Measurements from ENCODE around the gene DPPA3. TPM values are rescaled to one million over a fixed set of nuclear protein-coding genes. Genes with fewer than 3 reads are reported as not detected.
A peak's percentile ranks its signal among the peaks of the same experiment; 100 is the strongest.

Gene DPPA3
- total and polyA plus RNA-seq, 3 experiments from 2014 or later: not detected

DNA sequence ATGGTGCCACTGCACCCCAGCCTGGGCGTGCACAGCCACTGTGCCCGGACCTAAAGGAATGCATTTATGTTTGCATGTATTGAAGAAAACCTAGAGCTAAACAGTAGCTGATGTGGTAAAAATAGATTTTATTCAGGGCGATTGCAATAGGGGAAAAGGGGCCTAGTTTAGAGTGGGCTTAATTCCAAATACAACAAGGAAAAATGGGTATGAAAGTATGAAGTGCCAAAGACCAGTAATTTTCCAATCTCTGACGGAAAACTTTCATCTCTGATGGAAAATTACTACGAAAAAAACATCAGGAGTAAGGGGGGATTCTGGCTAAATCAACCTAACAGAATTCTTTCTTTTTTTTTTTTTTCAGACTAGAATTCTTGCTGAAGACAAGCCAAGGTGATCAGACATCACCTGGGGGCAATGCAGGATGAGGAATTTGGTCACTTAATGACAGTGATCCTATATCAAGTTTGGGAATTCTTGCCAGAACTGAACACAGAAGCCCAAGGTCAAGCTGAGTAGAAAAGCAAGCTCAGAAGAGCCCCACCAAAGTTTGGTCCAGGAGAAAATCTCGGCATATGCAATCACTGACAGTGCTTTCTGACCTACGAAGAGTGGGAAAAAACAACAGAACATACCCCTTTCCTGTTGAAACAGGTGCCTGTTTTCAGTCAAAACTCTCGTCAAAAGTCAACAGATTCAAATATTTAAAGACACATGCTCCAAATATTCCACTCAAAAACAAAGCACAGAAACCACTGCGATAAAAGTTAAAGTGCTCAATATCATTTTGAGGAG, 31.8 kb upstream of the DPPA3 start:
- Mint-ChIP-seq H3K27ac (peak overlapping the region in 1 of 8 donors; percentile 38), H3K4me3 (no peak overlapping the region), H3K9me3 (no peaks in the 10 kb centered on the region), H3K36me3 (no peaks in the 10 kb centered on the region), H3K27me3 (peaks cover 4 to 14% of the 10 kb centered on the region in 2 donors), H3K4me1 (peaks cover 7 to 11% (median 9%) of the 10 kb centered on the region in 3 donors)
- Histone ChIP-seq H3K36me3 (ENCODE audit: insufficient read depth, low read length) (no peaks in the 10 kb centered on the region), H3K27ac (ENCODE audit: low read depth, low read length) (no peak overlapping the region), H3K27me3 (ENCODE audit: insufficient read depth, low read length, poor library complexity, severe bottlenecking) (no peaks in the 10 kb centered on the region), H3K4me1 (ENCODE audit: insufficient read depth, low read length) (no peaks in the 10 kb centered on the region), H3K9me3 (ENCODE audit: low read length) (no peaks in the 10 kb centered on the region), H3K4me3 (ENCODE audit: low read length) (no peak overlapping the region)
- ChIA-PET CTCF (no interaction called here), POLR2A (no interaction called here)
- no peak for DNase-seq

DNA sequence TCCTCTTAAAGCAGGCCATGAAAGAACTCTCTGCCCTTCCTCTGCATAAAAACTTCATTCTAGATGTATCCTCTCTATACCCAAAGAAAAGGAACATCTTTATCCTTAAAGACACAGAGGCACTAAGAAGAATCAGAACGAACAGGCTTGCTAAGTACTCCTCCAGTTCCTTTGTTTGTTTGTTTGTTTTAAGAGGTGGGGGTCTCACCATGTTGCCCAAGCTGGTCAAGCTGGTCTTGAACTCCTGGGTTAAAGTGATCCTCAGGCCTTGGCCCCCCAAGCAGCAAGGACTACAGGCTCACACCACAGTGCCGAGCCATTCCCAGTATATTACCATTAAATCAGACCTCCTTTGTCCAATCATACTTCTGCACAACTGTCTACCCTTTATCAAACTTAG, 29.7 kb upstream of the DPPA3 start:
- Mint-ChIP-seq H3K27ac (peak overlapping the region in 2 of 8 donors; percentile 24 to 36), H3K27me3 (peaks cover 2 to 6% of the 10 kb centered on the region in 2 donors), H3K36me3 (no peaks in the 10 kb centered on the region), H3K4me1 (peaks cover 7 to 11% (median 9%) of the 10 kb centered on the region in 3 donors), H3K4me3 (no peak overlapping the region), H3K9me3 (no peaks in the 10 kb centered on the region)
- Histone ChIP-seq H3K4me3 (ENCODE audit: low read length) (no peak overlapping the region), H3K27ac (ENCODE audit: low read depth, low read length) (no peak overlapping the region), H3K4me1 (ENCODE audit: insufficient read depth, low read length) (no peaks in the 10 kb centered on the region), H3K36me3 (ENCODE audit: insufficient read depth, low read length) (no peaks in the 10 kb centered on the region), H3K9me3 (ENCODE audit: low read length) (no peaks in the 10 kb centered on the region), H3K27me3 (ENCODE audit: insufficient read depth, low read length, poor library complexity, severe bottlenecking) (no peaks in the 10 kb centered on the region)
- CTCF ChIA-PET: no interaction called here
- no peak for DNase-seq
- POLR2A ChIA-PET: no interaction called here

DNA sequence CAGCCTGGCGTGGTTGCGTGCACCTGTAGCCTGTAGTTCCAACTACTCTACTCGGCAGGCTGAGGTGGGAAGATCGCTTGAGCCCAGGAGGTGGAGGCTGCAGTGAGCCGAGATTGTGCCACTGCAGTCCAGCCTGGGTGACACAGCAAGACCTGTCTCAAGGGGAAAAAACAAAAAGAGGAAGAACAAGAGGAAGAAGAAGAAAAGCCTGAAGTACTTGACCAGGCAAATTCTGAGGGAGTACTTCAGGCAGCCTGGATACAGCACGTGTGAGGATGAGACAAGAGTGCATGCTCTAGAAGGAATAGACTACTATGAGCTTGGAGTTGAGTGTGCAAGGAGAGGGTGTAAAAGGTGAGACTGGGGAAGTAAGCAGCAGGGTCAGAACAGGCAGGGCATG, 17.4 kb upstream of the DPPA3 start:
- Histone ChIP-seq H3K27ac (ENCODE audit: low read depth, low read length) (no peak overlapping the region), H3K9me3 (ENCODE audit: low read length) (no peaks in the 10 kb centered on the region), H3K4me1 (ENCODE audit: insufficient read depth, low read length) (no peaks in the 10 kb centered on the region), H3K36me3 (ENCODE audit: insufficient read depth, low read length) (no peaks in the 10 kb centered on the region), H3K4me3 (ENCODE audit: low read length) (no peak overlapping the region), H3K27me3 (ENCODE audit: insufficient read depth, low read length, poor library complexity, severe bottlenecking) (no peaks in the 10 kb centered on the region)
- Mint-ChIP-seq H3K9me3 (no peaks in the 10 kb centered on the region), H3K4me1 (peaks cover 0 to 9% (median 8%) of the 10 kb centered on the region in 3 donors), H3K27me3 (peaks cover 10 to 21% of the 10 kb centered on the region in 2 donors), H3K4me3 (no peak overlapping the region), H3K27ac (no peak overlapping the region), H3K36me3 (no peaks in the 10 kb centered on the region)
- POLR2A ChIA-PET: no interaction called here
- no peak for DNase-seq
- CTCF ChIA-PET: no interaction called here

DNA sequence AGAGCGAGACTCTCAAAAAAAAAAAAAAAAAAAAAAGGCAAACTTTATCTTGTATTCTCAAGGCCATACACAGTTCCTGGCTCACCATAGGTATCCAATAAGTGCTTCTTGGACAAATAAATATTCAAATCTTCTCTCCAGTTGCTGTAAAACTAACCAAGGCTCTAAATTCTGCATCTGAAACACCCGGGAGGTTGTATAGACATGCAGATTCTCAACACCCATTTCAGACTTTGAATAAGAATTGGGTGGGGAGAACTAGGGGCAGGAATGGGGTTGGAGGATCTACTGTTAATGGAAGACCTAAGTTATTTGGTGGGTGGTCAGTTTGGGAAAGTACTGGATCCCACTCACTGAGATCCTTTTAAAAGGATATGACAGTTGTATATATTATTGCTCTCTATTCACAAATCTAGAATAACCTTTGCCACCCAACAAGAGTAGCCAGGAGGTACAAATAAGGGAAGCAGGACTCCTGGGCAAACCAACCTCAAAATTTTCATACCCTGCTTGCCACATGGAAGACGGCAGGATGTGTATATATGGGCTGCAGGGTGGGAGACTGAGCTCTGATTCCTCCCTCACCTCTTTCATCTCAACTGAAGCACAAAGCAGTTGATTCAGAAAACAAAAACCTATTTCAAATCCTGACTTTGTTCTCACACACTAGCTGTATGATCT, 16.5 kb upstream of the DPPA3 start:
- Mint-ChIP-seq H3K36me3 (no peaks in the 10 kb centered on the region), H3K27me3 (peaks cover 10 to 17% of the 10 kb centered on the region in 2 donors), H3K27ac (no peak overlapping the region), H3K4me3 (no peak overlapping the region), H3K9me3 (no peaks in the 10 kb centered on the region), H3K4me1 (peaks cover 0 to 9% (median 8%) of the 10 kb centered on the region in 3 donors)
- DNase-seq: no peak
- no peaks in the 10 kb centered on the region for H3K27me3 ChIP-seq (ENCODE audit: insufficient read depth, low read length, poor library complexity, severe bottlenecking)
- POLR2A ChIA-PET: no interaction called here
- no peak overlapping the region for H3K27ac ChIP-seq (ENCODE audit: low read depth, low read length)
- H3K4me1 ChIP-seq (ENCODE audit: insufficient read depth, low read length): no peaks in the 10 kb centered on the region
- H3K4me3 ChIP-seq (ENCODE audit: low read length): no peak overlapping the region
- no peaks in the 10 kb centered on the region for H3K36me3 ChIP-seq (ENCODE audit: insufficient read depth, low read length)
- CTCF ChIA-PET: no interaction called here
- no peaks in the 10 kb centered on the region for H3K9me3 ChIP-seq (ENCODE audit: low read length)

DNA sequence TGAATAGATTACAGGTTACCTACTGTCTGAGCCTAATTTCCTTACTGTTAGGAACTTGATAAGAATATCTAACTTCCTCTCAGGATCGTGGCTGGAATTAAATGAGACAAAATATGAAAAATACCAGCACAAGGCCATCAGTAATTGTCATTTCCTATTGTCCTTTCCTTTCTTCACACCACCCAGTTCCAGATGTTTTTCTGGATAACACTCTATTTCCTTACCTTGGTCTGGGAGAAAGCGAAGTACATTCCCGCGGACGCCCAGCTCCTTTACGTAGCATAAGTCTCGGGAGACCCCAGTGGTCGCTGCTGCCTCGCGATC, 16.0 kb upstream of the DPPA3 start:
- Mint-ChIP-seq H3K4me3 (no peak overlapping the region), H3K4me1 (peaks cover 0 to 9% (median 8%) of the 10 kb centered on the region in 3 donors), H3K27ac (no peak overlapping the region), H3K9me3 (no peaks in the 10 kb centered on the region), H3K36me3 (no peaks in the 10 kb centered on the region), H3K27me3 (peaks cover 7 to 14% of the 10 kb centered on the region in 2 donors)
- Histone ChIP-seq H3K4me1 (ENCODE audit: insufficient read depth, low read length) (no peaks in the 10 kb centered on the region), H3K27me3 (ENCODE audit: insufficient read depth, low read length, poor library complexity, severe bottlenecking) (no peaks in the 10 kb centered on the region), H3K9me3 (ENCODE audit: low read length) (no peaks in the 10 kb centered on the region), H3K27ac (ENCODE audit: low read depth, low read length) (no peak overlapping the region), H3K4me3 (ENCODE audit: low read length) (no peak overlapping the region), H3K36me3 (ENCODE audit: insufficient read depth, low read length) (no peaks in the 10 kb centered on the region)
- POLR2A ChIA-PET: no interaction called here
- CTCF ChIA-PET: no interaction called here
- DNase-seq: no peak

DNA sequence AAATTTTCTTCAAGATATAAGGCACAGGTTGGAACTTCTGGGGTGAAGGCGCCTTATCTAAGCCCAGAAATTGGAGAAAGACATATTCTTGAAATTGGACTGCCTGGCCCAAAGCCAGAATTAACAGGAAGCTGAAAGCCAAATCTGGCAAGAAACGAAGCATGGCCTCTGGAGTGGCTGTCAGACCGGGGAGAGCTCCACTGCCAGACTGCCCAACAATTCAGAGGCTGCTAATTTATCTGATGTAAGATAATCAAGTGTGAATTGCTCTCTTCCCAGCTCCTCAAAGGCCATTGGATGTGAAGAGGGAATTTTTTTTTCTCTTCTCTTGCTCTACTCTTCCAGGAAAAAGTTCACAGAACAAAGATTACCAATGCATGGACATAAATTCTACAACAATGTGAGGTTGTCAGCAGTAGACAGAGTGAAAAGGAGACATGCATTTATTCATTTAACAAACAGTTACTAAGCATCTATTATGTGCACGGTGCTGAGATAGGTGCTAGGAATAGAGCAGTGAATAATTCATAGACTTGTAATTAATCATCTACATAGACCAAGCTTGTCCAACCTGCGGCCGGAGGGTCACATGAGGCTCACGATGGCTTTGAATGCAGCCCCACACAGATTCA, 15.6 kb upstream of the DPPA3 start, which contains the start of gene GDF3:
TSS of gene GDF3 (minus strand) at position 210 of the 632 bp plus-strand sequence. CDS start at position 163, 47 bp downstream.
- no peaks in the 10 kb centered on the region for H3K4me1 ChIP-seq (ENCODE audit: insufficient read depth, low read length)
- no peak within 1 kb of the TSS for H3K27ac Mint-ChIP-seq
- POLR2A ChIA-PET: no interaction called here
- CTCF ChIA-PET: no interaction called here
- H3K27ac ChIP-seq (ENCODE audit: low read depth, low read length): no peak within 1 kb of the TSS
- H3K36me3 Mint-ChIP-seq: no peaks in the 10 kb centered on the region
- H3K27me3 Mint-ChIP-seq: peaks cover 7 to 14% of the 10 kb centered on the region in 2 donors
- no peaks in the 10 kb centered on the region for H3K9me3 ChIP-seq (ENCODE audit: low read length)
- H3K4me3 ChIP-seq (ENCODE audit: low read length): no peak within 1 kb of the TSS
- DNase-seq: no peak
- peaks cover 0 to 9% (median 8%) of the 10 kb centered on the region in 3 donors for H3K4me1 Mint-ChIP-seq
- H3K9me3 Mint-ChIP-seq: no peaks in the 10 kb centered on the region
- peak within 1 kb of the TSS in 1 of 7 donors; percentile 3 for H3K4me3 Mint-ChIP-seq
- H3K36me3 ChIP-seq (ENCODE audit: insufficient read depth, low read length): no peaks in the 10 kb centered on the region
- H3K27me3 ChIP-seq (ENCODE audit: insufficient read depth, low read length, poor library complexity, severe bottlenecking): no peaks in the 10 kb centered on the region

DNA sequence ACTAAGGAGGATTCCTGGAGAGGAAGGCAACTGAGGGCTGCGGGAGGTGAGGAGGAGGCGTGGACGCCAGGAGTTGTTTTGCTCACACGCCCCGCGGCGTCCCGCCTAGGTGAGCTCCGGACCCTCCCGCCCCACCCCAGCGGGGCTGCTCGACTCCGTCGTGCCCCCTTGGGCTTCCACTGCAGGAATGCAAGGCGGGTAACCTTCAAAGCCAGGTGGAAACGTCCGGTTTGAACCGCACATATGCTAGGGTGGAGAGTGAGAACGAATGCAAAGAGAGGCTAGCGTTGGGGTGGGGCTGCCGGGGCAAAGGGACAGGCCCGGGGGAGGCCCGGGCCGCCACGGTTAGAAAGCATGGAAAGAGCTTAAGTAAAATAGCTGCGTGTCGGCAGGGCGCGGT, 5.4 kb upstream of the DPPA3 start:
- POLR2A ChIA-PET: no interaction called here

DNA sequence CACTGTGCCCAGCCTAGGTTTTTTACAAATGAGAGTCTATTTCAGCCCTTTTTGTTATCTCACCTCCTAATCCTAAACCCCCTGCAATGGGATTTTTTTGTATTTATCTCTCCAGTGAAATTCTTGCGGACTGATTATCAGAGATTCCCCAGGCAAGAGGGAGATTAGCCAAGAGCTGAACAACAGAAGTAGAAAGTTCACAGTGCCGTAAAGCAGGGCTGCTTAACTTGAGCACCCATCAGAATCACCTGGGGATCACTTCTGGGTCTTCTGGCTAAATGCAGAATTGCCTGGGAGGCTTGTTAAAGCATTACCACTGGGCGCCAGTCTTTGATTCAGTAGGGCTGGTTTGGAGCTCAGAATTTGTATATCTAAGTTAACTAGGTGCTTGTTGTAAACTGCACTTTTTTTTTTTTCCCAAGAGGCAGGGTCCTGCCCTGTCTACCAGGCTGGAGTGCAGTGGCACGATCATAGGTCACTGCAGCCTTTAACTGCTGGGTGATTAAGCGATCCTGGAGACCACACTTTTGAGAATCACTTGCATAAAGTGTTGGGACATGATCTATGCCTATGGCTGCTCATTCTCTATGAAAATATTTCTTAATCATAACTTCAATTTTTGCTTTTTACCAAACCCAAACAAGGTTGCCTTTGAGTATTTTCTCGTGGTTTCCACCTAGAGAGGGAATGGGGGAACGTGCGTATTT, 1.1 kb upstream of the DPPA3 start:
- Histone ChIP-seq H3K36me3 (ENCODE audit: insufficient read depth, low read length) (no peaks in the 10 kb centered on the region), H3K4me3 (ENCODE audit: low read length) (no peak overlapping the region), H3K4me1 (ENCODE audit: insufficient read depth, low read length) (no peaks in the 10 kb centered on the region), H3K27ac (ENCODE audit: low read depth, low read length) (no peak overlapping the region), H3K9me3 (ENCODE audit: low read length) (no peaks in the 10 kb centered on the region), H3K27me3 (ENCODE audit: insufficient read depth, low read length, poor library complexity, severe bottlenecking) (no peaks in the 10 kb centered on the region)
- H3K27ac Mint-ChIP-seq: no peak overlapping the region
- DNase-seq: no peak
- H3K4me3 Mint-ChIP-seq: no peak overlapping the region
- ChIA-PET POLR2A (no interaction called here), CTCF (no interaction called here)
- H3K9me3 Mint-ChIP-seq: no peaks in the 10 kb centered on the region
- peaks cover 4 to 6% of the 10 kb centered on the region in 2 donors for H3K27me3 Mint-ChIP-seq
- H3K36me3 Mint-ChIP-seq: no peaks in the 10 kb centered on the region
- no peaks in the 10 kb centered on the region for H3K4me1 Mint-ChIP-seq

More for the DNA sequence above, 5.4 kb upstream of the DPPA3 start:
- Histone ChIP-seq H3K27me3 (ENCODE audit: insufficient read depth, low read length, poor library complexity, severe bottlenecking) (no peaks in the 10 kb centered on the region), H3K27ac (ENCODE audit: low read depth, low read length) (no peak overlapping the region), H3K4me3 (ENCODE audit: low read length) (no peak overlapping the region), H3K9me3 (ENCODE audit: low read length) (no peaks in the 10 kb centered on the region), H3K36me3 (ENCODE audit: insufficient read depth, low read length) (no peaks in the 10 kb centered on the region), H3K4me1 (ENCODE audit: insufficient read depth, low read length) (no peaks in the 10 kb centered on the region)
- CTCF ChIA-PET: interaction anchor here (1.2 kb wide), 1 partner anchor 10 kb away, joined by 3 read pairs; no protein-coding TSS in a partner anchor
- no peak for DNase-seq
- no peaks in the 10 kb centered on the region for H3K9me3 Mint-ChIP-seq
- peaks cover 1 to 3% of the 10 kb centered on the region in 2 donors for H3K27me3 Mint-ChIP-seq
- H3K4me1 Mint-ChIP-seq: no peaks in the 10 kb centered on the region
- H3K4me3 Mint-ChIP-seq: no peak overlapping the region
- no peak overlapping the region for H3K27ac Mint-ChIP-seq
- H3K36me3 Mint-ChIP-seq: no peaks in the 10 kb centered on the region

All from CD8-positive, alpha-beta memory T cell (primary cell).